Stimulated activated CD8-positive, alpha-beta memory T cell treated with anti-CD3 and anti-CD28 coated beads, Interleukin-12 subunit alpha, Interleukin-12 subunit beta, amount 100 ng/mL, for 4 hours (primary cell): ENCODE data around the gene WDFY4.

Experiments
- DNase-seq: peaks from one replicate; pipeline ENCODE4 v3.0.0-alpha.2; 2020; ENCODE audit warnings: low read depth

Gene WDFY4

DNA sequence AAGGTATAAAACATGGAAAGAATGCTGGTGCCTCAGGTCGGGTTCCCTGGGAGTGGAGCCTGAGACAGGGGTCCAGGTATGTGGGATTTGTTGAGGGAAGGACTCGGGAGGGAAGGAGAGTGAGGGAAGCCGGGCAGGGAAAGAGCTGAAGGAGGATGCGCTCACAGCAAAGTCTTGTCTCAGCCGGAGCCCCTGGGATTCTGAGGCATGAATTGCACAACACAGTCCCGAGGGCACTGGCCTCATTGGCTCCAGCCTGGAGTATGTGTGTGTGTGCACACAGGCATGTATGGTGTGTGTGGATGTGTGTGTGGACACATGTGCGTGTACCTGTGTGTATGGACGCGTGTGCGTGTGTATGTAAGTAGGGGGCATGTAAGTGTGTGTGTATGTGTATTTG, 87.4 kb downstream of the WDFY4 start:
- no peak for DNase-seq

- no peak for DNase-seq
These were observed 88.9 kb downstream of the WDFY4 start for GRCh38 chr10:48773580-48773979.

GRCh38 chr10:48774416-48775205, 89.9 kb downstream of the WDFY4 start:
- no peak for DNase-seq

DNA sequence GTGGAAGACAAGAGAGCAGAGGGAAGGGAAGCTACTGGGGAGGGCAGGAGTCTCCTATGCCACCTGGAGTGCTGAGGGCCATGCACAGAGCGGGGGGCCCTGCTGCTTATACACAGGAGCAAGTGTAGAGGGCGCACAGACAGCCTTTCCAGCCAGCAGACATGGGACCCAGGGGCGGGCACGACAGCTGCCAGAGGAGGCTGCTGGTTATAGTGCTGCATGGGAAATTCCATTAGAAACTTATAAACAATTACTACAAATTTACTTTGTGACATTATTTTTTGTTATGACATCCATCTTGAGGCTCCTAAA, 90.5 kb downstream of the WDFY4 start:
- no peak for DNase-seq

- no peak for DNase-seq
These were observed 91.4 kb downstream of the WDFY4 start for GRCh38 chr10:48776005-48776522.

GRCh38 chr10:48776528-48776927, 91.9 kb downstream of the WDFY4 start:
- DNase-seq: no peak

DNA sequence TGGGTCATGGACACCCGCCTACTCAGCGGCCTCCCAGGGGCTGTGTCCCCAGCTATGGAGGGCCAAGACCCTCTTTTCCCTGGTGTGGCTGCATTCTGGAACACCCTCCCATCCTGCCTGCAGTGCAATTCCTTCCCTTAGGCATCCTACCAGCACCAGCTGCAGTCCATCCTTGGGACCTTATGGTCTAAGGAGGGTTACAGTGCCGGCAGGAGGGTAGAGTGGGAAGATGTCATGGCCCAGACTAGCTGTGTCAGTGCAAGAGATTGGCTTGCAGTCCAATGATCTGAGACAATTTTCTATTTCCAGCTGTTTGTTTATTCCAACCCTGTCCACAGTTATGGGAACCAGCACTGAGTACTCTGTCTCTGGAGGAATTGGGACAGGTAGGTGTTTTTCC, 92.4 kb downstream of the WDFY4 start:
- DNase-seq: no peak

GRCh38 chr10:48778193-48778857, 93.7 kb downstream of the WDFY4 start:
- DNase-seq: no peak

DNA sequence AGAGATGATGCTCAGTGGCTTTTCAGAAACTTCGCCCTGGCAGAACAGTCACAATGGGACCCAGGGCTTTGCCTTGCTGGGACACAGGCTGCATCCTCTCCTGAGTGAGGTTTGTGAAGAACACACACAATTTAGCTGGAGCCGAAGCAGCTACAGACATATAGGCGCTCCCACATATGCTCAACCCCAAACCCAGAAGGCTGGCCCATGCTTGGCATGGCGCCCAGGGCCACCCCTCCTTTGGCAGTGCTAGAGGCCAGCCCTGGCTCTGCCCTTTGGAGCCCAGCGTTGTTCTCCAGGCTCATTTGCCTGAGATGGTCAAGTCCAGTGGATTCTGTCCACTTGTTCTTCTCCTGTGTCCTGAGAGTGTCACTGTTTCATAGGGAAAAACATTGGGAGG, 94.4 kb downstream of the WDFY4 start:
- DNase-seq: no peak

GRCh38 chr10:48779546-48780152, 95.0 kb downstream of the WDFY4 start:
- DNase-seq: no peak

GRCh38 chr10:48780341-48780740, 95.7 kb downstream of the WDFY4 start:
- no peak for DNase-seq

GRCh38 chr10:48782386-48782785, 97.7 kb downstream of the WDFY4 start:
- DNase-seq: no peak

GRCh38 chr10:48784031-48784430, 99.4 kb downstream of the WDFY4 start:
- DNase-seq: no peak

GRCh38 chr10:48785796-48786195, 101.1 kb downstream of the WDFY4 start:
- no peak for DNase-seq

- DNase-seq: no peak
These were observed 102.1 kb downstream of the WDFY4 start for GRCh38 chr10:48786606-48787282.

DNA sequence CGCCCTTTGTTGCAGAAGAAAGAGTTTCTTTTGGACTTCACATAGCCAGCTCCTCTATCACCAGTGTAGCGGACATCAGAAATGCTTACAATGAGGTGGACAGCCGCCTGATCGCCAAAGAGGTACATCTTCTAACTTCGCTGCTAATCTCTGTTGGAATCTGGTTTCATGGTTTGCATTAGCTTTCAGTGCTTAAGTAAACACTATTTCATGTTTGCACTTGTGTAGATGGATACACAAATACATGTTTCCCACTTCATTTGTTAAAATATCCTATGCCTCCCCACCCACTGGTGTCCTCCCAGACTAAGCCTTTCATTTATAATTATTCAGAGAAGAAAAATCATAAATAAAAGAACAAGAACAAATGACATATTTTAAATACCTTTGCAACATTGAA, 103.9 kb downstream of the WDFY4 start:
- no peak for DNase-seq

GRCh38 chr10:48789486-48790456, 105.1 kb downstream of the WDFY4 start:
- no peak for DNase-seq

DNA sequence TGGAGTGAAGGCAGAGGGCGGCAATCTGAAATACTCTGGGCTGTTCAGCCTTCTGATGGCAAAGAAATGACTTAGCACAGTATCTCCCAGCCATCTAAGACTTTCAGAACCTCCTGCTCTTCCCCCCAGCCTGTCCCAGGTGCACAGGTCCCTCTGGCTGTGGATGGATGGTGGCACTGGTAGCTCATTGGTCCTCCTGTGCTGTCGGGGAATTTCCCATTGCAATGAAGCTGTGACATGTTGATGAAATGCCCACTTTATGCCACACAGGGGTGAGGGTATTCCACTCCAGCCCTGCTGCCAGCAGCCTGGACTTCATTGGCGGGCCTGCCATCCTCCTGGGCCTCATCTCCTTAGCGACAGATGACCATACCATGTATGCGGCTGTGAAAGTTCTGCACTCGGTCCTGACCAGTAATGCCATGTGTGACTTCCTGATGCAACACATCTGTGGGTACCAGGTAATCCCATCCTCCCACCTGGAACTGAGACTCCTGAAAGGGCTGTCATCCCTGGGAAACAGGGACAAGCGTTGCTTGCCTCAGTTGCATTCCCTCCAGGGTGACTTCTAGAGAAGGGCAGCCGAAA, 105.9 kb downstream of the WDFY4 start:
- DNase-seq: no peak

GRCh38 chr10:48791267-48791928, 106.7 kb downstream of the WDFY4 start:
- DNase-seq: no peak

DNA sequence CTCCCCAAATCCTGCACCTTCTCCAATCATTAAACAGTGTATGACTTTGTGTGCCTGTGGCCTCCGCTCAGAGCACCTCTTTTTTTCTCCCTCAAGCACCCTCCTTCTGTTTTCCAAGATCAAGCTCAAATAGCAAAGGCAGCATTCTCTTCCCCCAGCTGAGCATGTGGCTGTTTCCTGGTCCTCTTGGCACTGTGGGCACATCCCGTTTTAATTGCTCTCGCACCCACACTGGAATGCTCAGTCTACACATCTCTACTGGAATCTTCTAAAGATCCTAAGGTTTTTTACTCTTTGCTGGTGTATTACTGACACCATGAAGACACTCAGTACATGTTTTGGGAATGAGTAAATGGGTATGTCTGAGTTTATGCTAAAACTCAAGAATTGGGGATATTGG, 107.4 kb downstream of the WDFY4 start:
- no peak for DNase-seq

DNA sequence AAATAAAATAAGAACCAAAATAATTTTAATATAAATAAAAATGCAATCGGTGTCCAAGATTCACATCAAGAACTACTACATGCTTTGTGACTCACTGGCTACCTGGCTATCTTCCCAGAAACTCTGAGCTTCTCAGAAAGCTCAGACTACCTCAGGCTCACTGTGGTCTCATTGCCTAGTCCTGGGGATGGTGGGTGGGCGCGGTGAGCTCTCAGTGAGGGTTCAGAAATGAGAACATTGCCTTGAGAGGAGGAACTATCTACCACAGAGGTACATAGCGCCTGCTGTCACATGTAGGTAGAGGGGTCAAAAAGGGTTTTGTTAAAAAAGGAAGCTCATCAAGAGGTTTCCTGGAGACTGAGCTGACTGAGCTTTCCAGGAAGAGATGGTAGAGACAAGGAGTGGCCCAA, 108.0 kb downstream of the WDFY4 start:
- DNase-seq: no peak
